A549 (cell line): ENCODE data around the gene PXT1. TPM values are rescaled to one million over a fixed set of nuclear protein-coding genes. Genes with fewer than 3 reads are reported as not detected.

Experiments
- ATAC-seq, 2 experiments: fragments of 200-7000 bp in 1 of 2; fragments of >200 bp in 1 of 2; cut with Nextera tagmentation in 1 of 2; cut with Tn5 transposase in 1 of 2; 3 replicates each; pipeline versions ENCODE4 v1.8.0 to v1.9.1; 2018 to 2020; ENCODE audit warnings: mild to moderate bottlenecking in 1 of 2, moderate library complexity in 1 of 2
- CTCF ChIA-PET: fragments of 300-600 bp; sonication (Branson Sonifier 250); formaldehyde crosslinking; extraction: SDS; loops from one replicate; lab custom pipeline; 2021; ENCODE audit warnings: antibody characterized with exemption, inconsistent platforms; lab: Yijun Ruan, JAX
- POLR2A ChIA-PET: fragments of 350-600 bp; formaldehyde crosslinking; extraction: SDS; loops from one replicate; lab custom pipeline; 2021; ENCODE audit warnings: antibody characterized with exemption, inconsistent platforms; lab: Yijun Ruan, JAX
- DNase-seq, 2 experiments: peaks; one replicate each; pipeline versions ENCODE4 v3.0.0 to v3.0.0-alpha.2; 2011 to 2016; ENCODE audit warnings: low read depth in 1 of 2, low spot score in 1 of 2
- FAIRE-seq: peaks from 2 replicates; lab custom pipeline; 2011; peaks lifted over from hg19 to GRCh38; lab: Jason Lieb, UNC
- H3K27ac ChIP-seq, 2 experiments: fragments of >200 bp; sonication (Bioruptor Twin); formaldehyde crosslinking; 3 replicates each; pipeline ENCODE4 v1.5.1; 2016 to 2017
- H3K4me1 ChIP-seq: fragments of >200 bp; sonication (Bioruptor Twin); formaldehyde crosslinking; 3 replicates; pipeline ENCODE4 v1.6.1; 2016
- H3K4me2 ChIP-seq: fragments of >200 bp; sonication (Bioruptor Twin); formaldehyde crosslinking; 3 replicates; pipeline ENCODE4 v1.6.1; 2016
- H3K4me3 ChIP-seq: fragments of >200 bp; sonication (Bioruptor Twin); formaldehyde crosslinking; 3 replicates; pipeline ENCODE4 v1.5.1; 2016
- H3K9me3 ChIP-seq: fragments of >200 bp; sonication (Bioruptor Twin); formaldehyde crosslinking; 3 replicates; pipeline ENCODE4 v1.6.1; 2016
- BHLHE40 ChIP-seq: IDR thresholded peaks from 2 replicates; pipeline ENCODE4 v1.6.1; 2012; ENCODE audit warnings: low read depth, low read length, inconsistent platforms
- CEBPB ChIP-seq, 2 experiments: fragments of >200 bp in 1 of 2; sonication (Bioruptor Twin) in 1 of 2; formaldehyde crosslinking in 1 of 2; IDR thresholded peaks; 2 replicates each; pipeline ENCODE4 v1.6.1; 2012 to 2016
- EP300 ChIP-seq, 2 experiments: fragments of >200 bp; sonication (Bioruptor Twin); formaldehyde crosslinking; IDR thresholded peaks; 2 replicates in 1 of 2; 3 replicates in 1 of 2; pipeline ENCODE4 v1.6.1; 2016 to 2017
- FOSB ChIP-seq: fragments of 250-450 bp; sonication (Bioruptor Pico); IDR thresholded peaks from 2 replicates; pipeline ENCODE4 v1.5.0; 2020; ENCODE audit warnings: mild to moderate bottlenecking, moderate library complexity
- FOSL2 ChIP-seq, 2 experiments: fragments of 450-650 bp in 1 of 2; fragments of >200 bp in 1 of 2; sonication (Bioruptor Twin) in 1 of 2; formaldehyde crosslinking; IDR thresholded peaks; 2 replicates each; pipeline versions ENCODE4 v1.5.0 to v1.6.1; 2016 to 2020; ENCODE audit warnings: mild to moderate bottlenecking in 1 of 2, moderate library complexity in 1 of 2
- FOXS1 ChIP-seq: fragments of 250-450 bp; sonication (Bioruptor Pico); IDR thresholded peaks from 2 replicates; pipeline ENCODE4 v1.5.0; 2020; ENCODE audit warnings: mild to moderate bottlenecking, moderate library complexity
- GATA3 ChIP-seq: IDR thresholded peaks from 2 replicates; pipeline ENCODE4 v1.6.1; 2012; ENCODE audit warnings: borderline replicate concordance
- HOXA7 ChIP-seq: fragments of 250-450 bp; sonication (Bioruptor Pico); IDR thresholded peaks from 2 replicates; pipeline ENCODE4 v1.5.0; 2020; ENCODE audit warnings: mild to moderate bottlenecking, moderate library complexity
- MAFK ChIP-seq: fragments of 450-650 bp; IDR thresholded peaks from 2 replicates; pipeline ENCODE4 v1.6.1; 2014; ENCODE audit not compliant: partially characterized antibody
- NPAS2 ChIP-seq: fragments of 250-450 bp; sonication (Bioruptor Pico); IDR thresholded peaks from 2 replicates; pipeline ENCODE4 v1.8.0; 2022; ENCODE audit warnings: mild to moderate bottlenecking, moderate library complexity, borderline replicate concordance
- RAD21 ChIP-seq, 2 experiments: fragments of >200 bp in 1 of 2; sonication (Bioruptor Twin) in 1 of 2; formaldehyde crosslinking in 1 of 2; IDR thresholded peaks in 1 of 2; conservative IDR thresholded peaks in 1 of 2; 2 replicates in 1 of 2; 3 replicates in 1 of 2; pipeline ENCODE4 v1.6.1; 2012 to 2018; ENCODE audit warnings: inconsistent platforms in 1 of 2
- SREBF2 ChIP-seq: fragments of 450-650 bp; IDR thresholded peaks from 2 replicates; pipeline ENCODE4 v1.6.1; 2014; ENCODE audit warnings: mild to moderate bottlenecking, moderate library complexity
- ZFP36 ChIP-seq: fragments of 450-650 bp; IDR thresholded peaks from 2 replicates; pipeline ENCODE4 v1.6.1; 2014; ENCODE audit warnings: borderline replicate concordance; ENCODE audit not compliant: partially characterized antibody
- WGBS: methylation state at CpG from one replicate; pipeline ENCODE4 v1.1.6; 2017; ENCODE audit errors: missing lambda C conversion rate; 5-methylcytosine and 5-hydroxymethylcytosine counted together
- polyA plus RNA-seq, 4 experiments: library from polyadenylated mRNA; depleted of rRNA in 3 of 4; stranded (reverse); fragments of >200 nt; fragmentation: RNase III in 1 of 4; extraction: RNeasy Plus Mini Kit Qiagen cat#74134 plus additional on column Dnase treatment in 1 of 4; gene quantifications; 2 replicates in 3 of 4; 3 replicates in 1 of 4; pipeline ENCODE4 v1.2.3, GENCODE V29; 2011 to 2017
- TF ChIP-seq, protein P1 (sequence below): fragments of 200-600 bp; sonication (generic); IDR thresholded peaks from 2 replicates; pipeline ENCODE4 v1.6.1; 2016; ENCODE audit warnings: antibody characterized with exemption, mild to moderate bottlenecking, moderate library complexity
- TF ChIP-seq, protein P2 (sequence below): fragments of >200 bp; sonication (Bioruptor Twin); formaldehyde crosslinking; IDR thresholded peaks from 3 replicates; pipeline ENCODE4 v1.6.1; 2016
- TF ChIP-seq, protein P3 (sequence below): IDR thresholded peaks from 2 replicates; pipeline ENCODE4 v1.6.1; 2012
- TF ChIP-seq, protein P4 (sequence below): fragments of 250-450 bp; sonication (Bioruptor Pico); IDR thresholded peaks from 2 replicates; pipeline ENCODE4 v1.5.0; 2020; ENCODE audit warnings: low read depth, mild to moderate bottlenecking, moderate library complexity

The PXT1 gene
- polyA plus RNA-seq, 2 of the 4 experiments (the other 2 are of a cell fraction) = not detected

DNA sequence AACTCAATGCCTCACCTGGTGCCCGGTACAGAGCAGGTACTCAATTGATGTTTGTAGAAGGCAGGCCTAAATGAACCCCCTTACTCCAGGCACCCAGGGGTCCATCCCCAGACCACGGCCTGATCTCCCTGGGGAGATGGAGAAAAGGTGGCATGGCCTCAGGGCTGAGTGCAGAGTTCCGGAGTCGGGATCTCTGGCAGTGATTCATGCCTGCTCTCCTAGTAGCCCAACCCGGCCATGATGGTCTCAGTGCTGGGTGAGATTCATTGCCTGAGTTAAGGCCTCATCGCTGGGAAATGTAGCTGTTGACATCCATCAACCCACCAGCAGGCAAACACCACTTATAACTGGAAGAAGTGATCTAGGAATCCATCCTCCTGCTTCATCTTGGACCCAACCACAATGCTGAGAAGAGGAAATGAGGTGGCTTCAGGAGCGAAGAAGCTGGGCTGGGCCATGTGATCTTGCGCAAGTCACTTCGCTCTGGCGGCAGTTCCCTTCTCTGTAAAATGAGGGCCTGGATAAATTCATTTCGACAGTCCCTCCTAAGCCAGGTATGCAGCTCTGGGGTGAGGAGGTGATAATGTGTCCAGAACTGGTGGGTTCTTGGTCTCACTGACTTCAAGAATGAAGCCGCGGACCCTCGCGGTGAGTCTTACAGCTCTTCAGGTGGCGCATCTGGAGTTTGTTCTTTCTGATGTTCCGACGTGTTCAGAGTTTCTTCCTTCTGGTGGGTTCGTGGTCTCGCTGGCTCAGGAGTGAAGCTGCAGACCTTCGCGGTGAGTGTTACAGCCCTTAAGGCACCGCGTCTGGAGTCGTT, 79.9 kb downstream of the PXT1 start (continued):
- TF ChIP-seq, protein P1, sequence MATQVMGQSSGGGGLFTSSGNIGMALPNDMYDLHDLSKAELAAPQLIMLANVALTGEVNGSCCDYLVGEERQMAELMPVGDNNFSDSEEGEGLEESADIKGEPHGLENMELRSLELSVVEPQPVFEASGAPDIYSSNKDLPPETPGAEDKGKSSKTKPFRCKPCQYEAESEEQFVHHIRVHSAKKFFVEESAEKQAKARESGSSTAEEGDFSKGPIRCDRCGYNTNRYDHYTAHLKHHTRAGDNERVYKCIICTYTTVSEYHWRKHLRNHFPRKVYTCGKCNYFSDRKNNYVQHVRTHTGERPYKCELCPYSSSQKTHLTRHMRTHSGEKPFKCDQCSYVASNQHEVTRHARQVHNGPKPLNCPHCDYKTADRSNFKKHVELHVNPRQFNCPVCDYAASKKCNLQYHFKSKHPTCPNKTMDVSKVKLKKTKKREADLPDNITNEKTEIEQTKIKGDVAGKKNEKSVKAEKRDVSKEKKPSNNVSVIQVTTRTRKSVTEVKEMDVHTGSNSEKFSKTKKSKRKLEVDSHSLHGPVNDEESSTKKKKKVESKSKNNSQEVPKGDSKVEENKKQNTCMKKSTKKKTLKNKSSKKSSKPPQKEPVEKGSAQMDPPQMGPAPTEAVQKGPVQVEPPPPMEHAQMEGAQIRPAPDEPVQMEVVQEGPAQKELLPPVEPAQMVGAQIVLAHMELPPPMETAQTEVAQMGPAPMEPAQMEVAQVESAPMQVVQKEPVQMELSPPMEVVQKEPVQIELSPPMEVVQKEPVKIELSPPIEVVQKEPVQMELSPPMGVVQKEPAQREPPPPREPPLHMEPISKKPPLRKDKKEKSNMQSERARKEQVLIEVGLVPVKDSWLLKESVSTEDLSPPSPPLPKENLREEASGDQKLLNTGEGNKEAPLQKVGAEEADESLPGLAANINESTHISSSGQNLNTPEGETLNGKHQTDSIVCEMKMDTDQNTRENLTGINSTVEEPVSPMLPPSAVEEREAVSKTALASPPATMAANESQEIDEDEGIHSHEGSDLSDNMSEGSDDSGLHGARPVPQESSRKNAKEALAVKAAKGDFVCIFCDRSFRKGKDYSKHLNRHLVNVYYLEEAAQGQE = no peak
- TF ChIP-seq, all 56 proteins: peak for 0

DNA sequence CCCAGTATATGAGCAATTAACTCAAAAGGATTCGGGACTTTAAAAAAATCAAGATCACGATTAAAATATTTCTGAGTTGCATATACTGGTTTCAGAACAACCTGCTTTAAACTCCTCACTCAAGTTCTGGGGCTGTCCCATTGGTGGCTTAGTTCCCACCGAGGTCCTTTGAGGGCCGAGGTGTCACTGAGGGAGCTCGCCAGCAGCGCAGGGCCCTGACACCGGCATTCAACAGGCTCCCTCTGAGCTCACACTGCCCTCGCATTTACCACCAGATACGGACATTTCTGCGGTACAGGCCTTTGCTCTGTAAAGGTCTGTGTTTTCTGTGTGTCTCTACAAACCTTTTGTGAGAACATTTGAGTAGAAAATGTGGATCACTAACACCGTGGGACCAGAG, 81.6 kb downstream of the PXT1 start:
- ATAC-seq = no peak
- H3K9me3 ChIP-seq = no peaks in the 10 kb centered on the region
- H3K4me2 ChIP-seq = no peak overlapping the region
- POLR2A ChIA-PET = no interaction called here
- DNase-seq = no peak
- no peak for FAIRE-seq
- 81% methylated on average over 9 of the region's 11 CpGs for WGBS
- H3K4me1 ChIP-seq = 0 out of 3 replicates have a peak, but pooled peaks cover 6% of the 10 kb centered on the region
- TF ChIP-seq SREBF2 = no peak
- no peak for TF ChIP-seq FOXS1 (CRISPR knock-in tag)
- no peak for TF ChIP-seq RAD21 (conservative IDR thresholded peaks at IDR 0.05 in 1 of 2, IDR thresholded peaks at IDR 0.05 in 1 of 2)
- TF ChIP-seq BHLHE40 = no peak
- TF ChIP-seq FOSB (CRISPR knock-in tag) = no peak
- no peak for TF ChIP-seq GATA3
- no peak for TF ChIP-seq EP300 (IDR thresholded peaks at IDR 0.05)
- TF ChIP-seq, protein P2, sequence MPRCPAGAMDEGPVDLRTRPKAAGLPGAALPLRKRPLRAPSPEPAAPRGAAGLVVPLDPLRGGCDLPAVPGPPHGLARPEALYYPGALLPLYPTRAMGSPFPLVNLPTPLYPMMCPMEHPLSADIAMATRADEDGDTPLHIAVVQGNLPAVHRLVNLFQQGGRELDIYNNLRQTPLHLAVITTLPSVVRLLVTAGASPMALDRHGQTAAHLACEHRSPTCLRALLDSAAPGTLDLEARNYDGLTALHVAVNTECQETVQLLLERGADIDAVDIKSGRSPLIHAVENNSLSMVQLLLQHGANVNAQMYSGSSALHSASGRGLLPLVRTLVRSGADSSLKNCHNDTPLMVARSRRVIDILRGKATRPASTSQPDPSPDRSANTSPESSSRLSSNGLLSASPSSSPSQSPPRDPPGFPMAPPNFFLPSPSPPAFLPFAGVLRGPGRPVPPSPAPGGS = no peak
- TF ChIP-seq, protein P3, sequence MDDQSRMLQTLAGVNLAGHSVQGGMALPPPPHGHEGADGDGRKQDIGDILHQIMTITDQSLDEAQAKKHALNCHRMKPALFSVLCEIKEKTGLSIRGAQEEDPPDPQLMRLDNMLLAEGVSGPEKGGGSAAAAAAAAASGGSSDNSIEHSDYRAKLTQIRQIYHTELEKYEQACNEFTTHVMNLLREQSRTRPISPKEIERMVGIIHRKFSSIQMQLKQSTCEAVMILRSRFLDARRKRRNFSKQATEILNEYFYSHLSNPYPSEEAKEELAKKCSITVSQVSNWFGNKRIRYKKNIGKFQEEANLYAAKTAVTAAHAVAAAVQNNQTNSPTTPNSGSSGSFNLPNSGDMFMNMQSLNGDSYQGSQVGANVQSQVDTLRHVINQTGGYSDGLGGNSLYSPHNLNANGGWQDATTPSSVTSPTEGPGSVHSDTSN = no peak
- TF ChIP-seq HOXA7 = no peak
- no peak for TF ChIP-seq MAFK
- no peak for TF ChIP-seq FOSL2 (IDR thresholded peaks at IDR 0.05)
- TF ChIP-seq FOSL2 (CRISPR knock-in tag; IDR thresholded peaks at IDR 0.05) = no peak
- no peak for TF ChIP-seq ZFP36
- no peak for TF ChIP-seq NPAS2 (CRISPR knock-in tag)
- no peak for TF ChIP-seq CEBPB (IDR thresholded peaks at IDR 0.05)
- TF ChIP-seq, protein P4, sequence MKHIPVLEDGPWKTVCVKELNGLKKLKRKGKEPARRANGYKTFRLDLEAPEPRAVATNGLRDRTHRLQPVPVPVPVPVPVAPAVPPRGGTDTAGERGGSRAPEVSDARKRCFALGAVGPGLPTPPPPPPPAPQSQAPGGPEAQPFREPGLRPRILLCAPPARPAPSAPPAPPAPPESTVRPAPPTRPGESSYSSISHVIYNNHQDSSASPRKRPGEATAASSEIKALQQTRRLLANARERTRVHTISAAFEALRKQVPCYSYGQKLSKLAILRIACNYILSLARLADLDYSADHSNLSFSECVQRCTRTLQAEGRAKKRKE (CRISPR knock-in tag) = no peak
- H3K4me3 ChIP-seq = no peak overlapping the region
- CTCF ChIA-PET = interaction anchor here (0.6 to 5.3 kb wide), 16 partner anchors 9 to 606 kb away, joined by 3 to 46 read pairs (median 4); no protein-coding TSS in a partner anchor
- H3K27ac ChIP-seq = no peak overlapping the region
